ENCODE measurements around the gene RNASE1. TPM values are rescaled to one million over a fixed set of nuclear protein-coding genes. Genes with fewer than 3 reads are reported as not detected.

The RNASE1 gene
- total RNA-seq, 1 experiment from 2014 or later, result not detected

DNA sequence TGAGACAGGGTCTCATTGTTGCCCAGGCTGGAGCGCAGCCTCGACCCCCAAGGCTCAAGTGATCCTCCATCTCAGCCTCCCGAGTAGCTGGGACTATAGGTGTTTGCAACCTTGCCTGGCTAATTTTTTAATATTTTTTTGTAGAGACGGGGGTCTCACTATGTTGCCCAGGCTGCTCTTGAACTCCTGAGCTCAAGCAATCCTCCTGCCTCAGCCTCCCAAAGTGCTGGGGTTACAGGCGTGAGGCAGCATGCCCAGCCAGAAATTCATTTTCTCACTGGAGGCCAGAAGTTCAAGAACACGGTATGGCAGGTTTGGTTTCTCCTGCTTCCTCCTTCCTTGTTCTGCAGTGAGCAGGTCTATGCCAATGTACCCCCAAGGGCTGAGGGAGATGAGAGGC, 3.7 kb downstream of the RNASE1 start:
- TF ChIP-seq, protein P1, sequence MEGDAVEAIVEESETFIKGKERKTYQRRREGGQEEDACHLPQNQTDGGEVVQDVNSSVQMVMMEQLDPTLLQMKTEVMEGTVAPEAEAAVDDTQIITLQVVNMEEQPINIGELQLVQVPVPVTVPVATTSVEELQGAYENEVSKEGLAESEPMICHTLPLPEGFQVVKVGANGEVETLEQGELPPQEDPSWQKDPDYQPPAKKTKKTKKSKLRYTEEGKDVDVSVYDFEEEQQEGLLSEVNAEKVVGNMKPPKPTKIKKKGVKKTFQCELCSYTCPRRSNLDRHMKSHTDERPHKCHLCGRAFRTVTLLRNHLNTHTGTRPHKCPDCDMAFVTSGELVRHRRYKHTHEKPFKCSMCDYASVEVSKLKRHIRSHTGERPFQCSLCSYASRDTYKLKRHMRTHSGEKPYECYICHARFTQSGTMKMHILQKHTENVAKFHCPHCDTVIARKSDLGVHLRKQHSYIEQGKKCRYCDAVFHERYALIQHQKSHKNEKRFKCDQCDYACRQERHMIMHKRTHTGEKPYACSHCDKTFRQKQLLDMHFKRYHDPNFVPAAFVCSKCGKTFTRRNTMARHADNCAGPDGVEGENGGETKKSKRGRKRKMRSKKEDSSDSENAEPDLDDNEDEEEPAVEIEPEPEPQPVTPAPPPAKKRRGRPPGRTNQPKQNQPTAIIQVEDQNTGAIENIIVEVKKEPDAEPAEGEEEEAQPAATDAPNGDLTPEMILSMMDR (IDR thresholded peaks at IDR 0.05; ENCODE audit: unreplicated experiment), result no peak
- no TSS peak for BruUV-seq (replicated peaks)
- peaks cover 6% of the 10 kb centered on the region for H3K36me3 Mint-ChIP-seq (ENCODE audit: insufficient read depth, unreplicated experiment)
- POLR2A ChIA-PET, result no interaction called here
- no peaks in the 10 kb centered on the region for H3K9me3 Mint-ChIP-seq (ENCODE audit: unreplicated experiment)
- peaks cover 19% of the 10 kb centered on the region for H3K27me3 Mint-ChIP-seq (ENCODE audit: insufficient read depth, unreplicated experiment)
- H3K4me1 Mint-ChIP-seq (ENCODE audit: insufficient read depth, unreplicated experiment), result no peaks in the 10 kb centered on the region
- intact Hi-C loops (cut with micrococcal nuclease), result no loop called here
- CTCF ChIA-PET, result interaction anchor here (0.9 kb wide), 1 partner anchor 25 kb away, joined by 3 read pairs; no protein-coding TSS in a partner anchor
- no peak overlapping the region for H3K27ac Mint-ChIP-seq (ENCODE audit: low read depth, unreplicated experiment)
- no peak for DNase-seq (ENCODE audit: unreplicated experiment)
- no peak overlapping the region for H3K4me3 Mint-ChIP-seq (ENCODE audit: unreplicated experiment)

DNA sequence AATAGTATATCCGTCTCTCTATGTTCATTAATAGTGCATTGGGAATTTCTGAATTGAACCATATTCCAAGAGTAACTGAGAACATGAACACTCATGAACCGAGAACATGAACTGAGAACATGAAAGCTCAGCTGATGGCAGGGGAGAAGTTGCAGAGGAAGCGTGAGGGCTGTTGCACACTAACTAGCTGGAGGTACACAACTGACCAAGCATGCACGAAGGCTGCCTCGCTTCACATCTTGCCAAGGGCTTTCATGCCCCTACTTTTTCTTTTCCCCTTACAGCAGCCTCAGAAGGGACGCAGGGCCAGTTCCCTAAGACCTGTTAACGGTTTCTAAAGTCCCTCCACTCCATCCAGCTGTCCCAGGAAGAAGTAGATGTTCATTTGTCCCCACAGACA, 4.3 kb downstream of the RNASE1 start:
- DNase-seq (ENCODE audit: unreplicated experiment), result no peak
- Mint-ChIP-seq H3K9me3 (ENCODE audit: unreplicated experiment) (no peaks in the 10 kb centered on the region), H3K4me1 (ENCODE audit: insufficient read depth, unreplicated experiment) (no peaks in the 10 kb centered on the region), H3K4me3 (ENCODE audit: unreplicated experiment) (no peak overlapping the region), H3K36me3 (ENCODE audit: insufficient read depth, unreplicated experiment) (peaks cover 6% of the 10 kb centered on the region), H3K27ac (ENCODE audit: low read depth, unreplicated experiment) (no peak overlapping the region), H3K27me3 (ENCODE audit: insufficient read depth, unreplicated experiment) (peaks cover 19% of the 10 kb centered on the region)
- intact Hi-C loops (cut with micrococcal nuclease), result no loop called here
- ChIA-PET POLR2A (no interaction called here), CTCF (interaction anchor here (0.9 kb wide), 1 partner anchor 24 kb away, joined by 3 read pairs; no protein-coding TSS in a partner anchor)
- no TSS peak for BruUV-seq (replicated peaks)
- TF ChIP-seq, protein P1 (IDR thresholded peaks at IDR 0.05; ENCODE audit: unreplicated experiment), result no peak

DNA sequence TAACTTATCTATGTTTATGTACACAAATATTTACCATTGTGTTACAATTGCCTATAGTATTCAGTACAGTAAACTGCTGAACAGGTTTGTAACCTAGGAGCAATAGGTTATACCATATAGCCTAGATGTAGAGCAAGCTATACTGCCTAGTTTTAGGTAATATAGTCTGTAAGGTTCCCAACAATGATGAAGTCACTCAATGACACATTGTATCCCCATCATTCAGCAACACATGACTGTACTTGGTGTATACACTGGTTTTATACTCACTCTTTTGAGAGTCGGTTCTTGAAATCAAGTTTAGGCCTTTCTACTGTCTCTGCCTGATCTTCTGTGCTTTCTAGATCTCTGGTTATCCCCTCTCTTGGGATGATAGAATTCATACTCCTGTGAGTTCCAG, 5.5 kb downstream of the RNASE1 start:
- TF ChIP-seq, protein P1 (IDR thresholded peaks at IDR 0.05; ENCODE audit: unreplicated experiment), result no peak
- no peak for DNase-seq (ENCODE audit: unreplicated experiment)
- no TSS peak for BruUV-seq (replicated peaks)
- Mint-ChIP-seq H3K27me3 (ENCODE audit: insufficient read depth, unreplicated experiment) (peaks cover 19% of the 10 kb centered on the region), H3K4me3 (ENCODE audit: unreplicated experiment) (no peak overlapping the region), H3K36me3 (ENCODE audit: insufficient read depth, unreplicated experiment) (peaks cover 6% of the 10 kb centered on the region), H3K4me1 (ENCODE audit: insufficient read depth, unreplicated experiment) (no peaks in the 10 kb centered on the region), H3K9me3 (ENCODE audit: unreplicated experiment) (no peaks in the 10 kb centered on the region), H3K27ac (ENCODE audit: low read depth, unreplicated experiment) (no peak overlapping the region)
- intact Hi-C loops (cut with micrococcal nuclease), result no loop called here
- CTCF ChIA-PET, result interaction anchor here (0.7 kb wide), 1 partner anchor 21 kb away, joined by 3 read pairs; no protein-coding TSS in a partner anchor
- POLR2A ChIA-PET, result no interaction called here

DNA sequence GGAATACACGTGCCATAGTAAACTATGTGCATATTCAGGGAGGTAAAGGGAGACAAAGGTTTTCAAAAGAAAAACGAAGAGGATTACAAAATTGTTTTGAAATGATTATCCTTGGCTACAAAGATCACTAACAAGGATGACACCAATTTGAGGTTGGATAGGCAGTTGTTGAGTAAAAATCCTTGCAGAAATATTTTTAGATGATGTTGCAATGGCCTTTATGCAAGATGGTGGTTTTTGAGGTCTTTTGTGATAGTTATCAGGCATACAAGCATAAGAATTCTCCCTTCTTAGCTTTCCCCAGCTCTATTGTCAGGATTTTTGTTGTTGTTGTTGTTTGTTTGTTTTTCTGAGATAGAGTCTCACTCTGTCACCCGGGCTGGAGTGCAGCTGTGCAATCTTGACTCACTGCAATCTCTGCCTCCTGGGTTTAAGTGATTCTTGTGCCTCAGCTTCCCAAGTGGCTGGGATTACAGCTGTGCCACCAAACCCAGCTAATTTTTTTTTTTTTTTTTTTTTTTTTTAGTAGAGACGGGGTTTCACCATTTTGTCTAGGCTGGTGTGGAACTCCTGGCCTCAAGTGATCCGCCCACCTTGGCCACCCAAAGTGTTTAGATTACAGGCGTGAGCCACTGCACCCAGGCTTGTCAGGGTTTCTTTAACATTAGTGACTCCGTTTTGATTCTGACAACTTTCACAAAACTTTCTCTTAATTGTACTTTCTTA, 7.8 kb downstream of the RNASE1 start:
- Mint-ChIP-seq H3K27me3 (ENCODE audit: insufficient read depth, unreplicated experiment) (peaks cover 9% of the 10 kb centered on the region), H3K27ac (ENCODE audit: low read depth, unreplicated experiment) (no peak overlapping the region), H3K4me1 (ENCODE audit: insufficient read depth, unreplicated experiment) (no peaks in the 10 kb centered on the region), H3K36me3 (ENCODE audit: insufficient read depth, unreplicated experiment) (no peaks in the 10 kb centered on the region), H3K4me3 (ENCODE audit: unreplicated experiment) (no peak overlapping the region), H3K9me3 (ENCODE audit: unreplicated experiment) (no peaks in the 10 kb centered on the region)
- intact Hi-C loops (cut with micrococcal nuclease), result no loop called here
- TF ChIP-seq, protein P1 (IDR thresholded peaks at IDR 0.05; ENCODE audit: unreplicated experiment), result no peak
- CTCF ChIA-PET, result no interaction called here
- BruUV-seq (replicated peaks), result no TSS peak
- DNase-seq (ENCODE audit: unreplicated experiment), result no peak
- POLR2A ChIA-PET, result interaction anchor here (0.7 kb wide), 1 partner anchor 344 kb away, joined by 4 read pairs; no protein-coding TSS in a partner anchor
